Measurements from ENCODE around the gene SLC6A7.

The SLC6A7 gene

GRCh38 chr5:150189728-150190502, at the start of gene SLC6A7:
TSS of gene SLC6A7 (plus strand) at chr5:150190062. CDS start at chr5:150190328, 266 bp downstream.
- DNase-seq (ENCODE audit: low read depth, low spot score), result no peak

- no peak for DNase-seq (ENCODE audit: low read depth, low spot score)
Measured at GRCh38 chr5:150140830-150141229, 49.0 kb upstream of the SLC6A7 start.

- DNase-seq (ENCODE audit: low read depth, low spot score), result no peak
Measured at GRCh38 chr5:150141544-150142184, 48.2 kb upstream of the SLC6A7 start.

GRCh38 chr5:150142185-150142958, 47.5 kb upstream of the SLC6A7 start:
- no peak for DNase-seq (ENCODE audit: low read depth, low spot score)

GRCh38 chr5:150142959-150143349, 46.9 kb upstream of the SLC6A7 start:
- DNase-seq (ENCODE audit: low read depth, low spot score), result no peak

- DNase-seq (ENCODE audit: low read depth, low spot score), result no peak
Measured at GRCh38 chr5:150143350-150144245, 46.3 kb upstream of the SLC6A7 start.

- DNase-seq (ENCODE audit: low read depth, low spot score), result no peak
Measured at GRCh38 chr5:150144246-150144801, 45.5 kb upstream of the SLC6A7 start.

- no peak for DNase-seq (ENCODE audit: low read depth, low spot score)
Measured at GRCh38 chr5:150144879-150145278, 45.0 kb upstream of the SLC6A7 start.

GRCh38 chr5:150146235-150146634, 43.6 kb upstream of the SLC6A7 start:
- DNase-seq (ENCODE audit: low read depth, low spot score), result no peak

GRCh38 chr5:150146862-150147601, 42.8 kb upstream of the SLC6A7 start:
- no peak for DNase-seq (ENCODE audit: low read depth, low spot score)

GRCh38 chr5:150147670-150148069, 42.2 kb upstream of the SLC6A7 start:
- DNase-seq (ENCODE audit: low read depth, low spot score), result no peak

- no peak for DNase-seq (ENCODE audit: low read depth, low spot score)
Measured at GRCh38 chr5:150148117-150148927, 41.5 kb upstream of the SLC6A7 start.

GRCh38 chr5:150149618-150150017, 40.2 kb upstream of the SLC6A7 start:
- no peak for DNase-seq (ENCODE audit: low read depth, low spot score)

GRCh38 chr5:150152636-150153462, 37.0 kb upstream of the SLC6A7 start:
- DNase-seq (ENCODE audit: low read depth, low spot score), result no peak

GRCh38 chr5:150153483-150153882, 36.4 kb upstream of the SLC6A7 start:
- no peak for DNase-seq (ENCODE audit: low read depth, low spot score)

- no peak for DNase-seq (ENCODE audit: low read depth, low spot score)
Measured at GRCh38 chr5:150153957-150154617, 35.8 kb upstream of the SLC6A7 start.

GRCh38 chr5:150154618-150155128, 35.2 kb upstream of the SLC6A7 start:
- no peak for DNase-seq (ENCODE audit: low read depth, low spot score)
